Measurements from ENCODE around the gene IPO5.
"Not testable (repeated sequence)": the region's sequence is repeated elsewhere in the genome, so short reads cannot be mapped to it uniquely, and the experiment has no call there.

The IPO5 gene

DNA sequence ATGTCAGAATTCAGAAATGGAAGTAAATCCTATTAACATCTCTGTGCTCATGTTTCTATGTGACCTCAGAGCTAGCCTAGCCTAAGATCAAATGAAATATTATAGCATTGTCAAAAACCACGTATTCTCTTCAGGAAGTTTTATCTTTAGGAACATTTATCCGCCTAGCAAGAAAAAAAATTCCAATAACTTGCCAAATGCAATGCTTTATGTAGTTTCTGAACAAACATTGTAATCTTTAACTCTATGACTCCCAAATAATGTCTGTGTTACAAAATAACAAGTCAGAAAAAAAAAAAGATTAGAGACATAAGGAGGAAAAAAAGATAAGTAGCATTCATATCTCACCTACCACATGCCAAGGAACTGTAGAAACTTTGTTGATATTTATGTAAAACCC lies 18.4 kb upstream of the IPO5 start:
- no peak for TF ChIP-seq JUND (IDR thresholded peaks at IDR 0.05; ENCODE audit: low read depth)
- in situ Hi-C loops (cut with HindIII; ENCODE audit: low pct_unique_long_range_greater_than_20kb, low sequenced_read_pairs), result no loop called here
- no peak for DNase-seq (ENCODE audit: low read depth in 1 of 2, low spot score in 1 of 2)

DNA sequence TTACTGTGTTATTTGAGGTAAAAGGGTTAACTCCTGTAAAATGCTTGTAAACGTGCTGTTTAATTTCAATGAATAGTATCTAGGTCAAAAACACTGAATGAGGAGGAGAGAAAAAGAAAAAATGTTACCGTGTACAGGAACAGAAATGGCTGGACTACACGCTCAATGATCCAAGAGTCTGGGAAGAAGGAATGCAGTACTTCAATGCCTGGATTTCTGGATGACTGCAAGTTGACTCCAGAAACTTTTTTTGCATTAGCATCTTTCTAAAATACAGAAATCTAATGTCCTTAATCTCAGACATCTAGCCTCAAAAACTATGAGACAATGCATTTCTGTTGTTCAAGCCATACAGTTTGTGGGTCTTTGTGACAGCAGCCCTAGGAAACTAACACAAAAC lies 17.4 kb upstream of the IPO5 start:
- in situ Hi-C loops (cut with HindIII; ENCODE audit: low pct_unique_long_range_greater_than_20kb, low sequenced_read_pairs), result no loop called here
- TF ChIP-seq JUND (IDR thresholded peaks at IDR 0.05; ENCODE audit: low read depth), result no peak
- no peak for DNase-seq (ENCODE audit: low read depth in 1 of 2, low spot score in 1 of 2)

DNA sequence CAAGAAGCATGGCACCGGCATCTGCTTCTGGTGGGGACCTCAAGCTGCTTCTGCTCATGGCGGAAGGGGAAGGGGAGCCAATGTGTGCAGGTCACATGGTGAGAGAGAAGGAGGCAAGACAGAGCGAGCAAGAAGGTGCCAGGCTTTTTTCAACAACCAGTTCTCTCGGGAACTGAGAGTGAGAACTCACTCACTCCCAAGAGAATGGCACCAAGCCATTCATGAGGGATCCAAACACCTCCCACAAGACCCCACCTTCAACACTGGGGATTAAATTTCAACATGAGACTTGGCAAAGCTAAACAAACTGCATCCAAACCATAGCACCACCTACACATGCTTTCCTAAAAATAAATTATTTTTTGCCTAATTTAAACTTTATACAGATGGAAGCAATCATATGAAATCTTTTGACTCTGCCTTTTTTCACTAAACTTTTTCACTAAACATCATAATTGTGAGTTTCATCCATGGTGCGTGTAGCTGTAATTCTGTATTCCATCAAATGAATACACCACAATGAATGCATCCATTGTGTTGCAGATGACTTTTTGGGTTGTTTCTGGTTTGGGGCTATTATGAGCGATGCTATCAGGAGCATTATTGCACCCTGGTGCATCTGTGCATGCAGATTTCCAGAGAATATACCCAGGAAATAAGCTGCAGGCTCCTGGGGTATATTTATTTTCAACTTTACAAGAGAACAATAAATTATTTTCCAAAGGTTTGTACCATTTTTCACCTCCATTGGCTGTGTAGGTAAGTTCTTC lies 14.6 kb upstream of the IPO5 start:
- in situ Hi-C loops (cut with HindIII; ENCODE audit: low pct_unique_long_range_greater_than_20kb, low sequenced_read_pairs), result no loop called here
- no peak for TF ChIP-seq JUND (IDR thresholded peaks at IDR 0.05; ENCODE audit: low read depth)
- no peak for DNase-seq (ENCODE audit: low read depth in 1 of 2, low spot score in 1 of 2)

DNA sequence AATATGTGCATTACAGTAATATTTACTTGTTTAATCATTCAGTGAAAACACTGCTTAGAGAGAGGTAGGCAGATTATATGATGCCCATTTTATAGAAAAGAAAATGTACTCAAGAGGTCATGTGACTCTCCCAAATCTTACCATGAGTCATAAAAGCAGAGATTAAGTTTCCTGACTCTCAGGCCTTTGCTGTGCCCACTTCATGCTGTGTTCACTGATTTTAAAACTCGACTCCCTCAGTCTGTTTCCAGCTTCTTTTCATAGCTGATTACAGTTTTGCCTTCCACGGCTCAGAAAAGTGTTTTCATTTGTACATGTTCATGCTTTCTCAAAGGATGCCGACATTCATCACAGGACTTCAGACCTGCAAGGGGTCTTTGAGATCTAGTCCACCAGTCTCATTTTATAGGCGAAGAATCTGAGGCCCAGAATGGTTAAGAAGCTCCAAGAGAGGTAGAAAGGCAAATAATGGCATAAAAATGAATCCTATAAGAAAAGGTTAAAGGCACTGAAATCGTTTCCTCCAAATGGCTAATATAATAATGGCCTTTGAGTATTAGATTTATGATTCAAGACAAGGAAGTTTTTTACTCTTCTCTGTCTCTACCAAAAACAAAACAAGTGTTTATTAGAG lies 9.0 kb upstream of the IPO5 start:
- no peak for TF ChIP-seq JUND (IDR thresholded peaks at IDR 0.05; ENCODE audit: low read depth)
- DNase-seq (ENCODE audit: low read depth in 1 of 2, low spot score in 1 of 2), result no peak
- in situ Hi-C loops (cut with HindIII; ENCODE audit: low pct_unique_long_range_greater_than_20kb, low sequenced_read_pairs), result no loop called here

DNA sequence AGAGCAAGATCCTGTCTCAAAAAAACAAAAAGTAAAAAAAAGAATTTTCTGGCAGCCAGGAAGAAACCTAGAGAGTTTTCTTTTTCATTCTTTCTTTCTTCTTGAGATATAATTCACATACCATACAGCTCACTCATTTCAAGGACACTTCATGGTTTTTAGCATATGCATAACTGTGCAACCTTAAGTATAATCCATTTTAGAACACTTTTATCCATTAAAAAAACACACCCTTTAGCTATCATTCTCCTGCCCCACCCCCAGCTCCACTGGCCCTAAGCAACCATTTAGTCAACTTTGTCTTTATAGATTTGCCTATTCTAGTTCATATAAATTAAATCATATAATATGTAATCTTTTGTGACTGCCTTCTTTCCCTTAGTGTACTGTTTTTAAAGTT lies 8.1 kb upstream of the IPO5 start:
- in situ Hi-C loops (cut with HindIII; ENCODE audit: low pct_unique_long_range_greater_than_20kb, low sequenced_read_pairs), result no loop called here
- TF ChIP-seq JUND (IDR thresholded peaks at IDR 0.05; ENCODE audit: low read depth), result no peak
- no peak for DNase-seq (ENCODE audit: low read depth in 1 of 2, low spot score in 1 of 2)

DNA sequence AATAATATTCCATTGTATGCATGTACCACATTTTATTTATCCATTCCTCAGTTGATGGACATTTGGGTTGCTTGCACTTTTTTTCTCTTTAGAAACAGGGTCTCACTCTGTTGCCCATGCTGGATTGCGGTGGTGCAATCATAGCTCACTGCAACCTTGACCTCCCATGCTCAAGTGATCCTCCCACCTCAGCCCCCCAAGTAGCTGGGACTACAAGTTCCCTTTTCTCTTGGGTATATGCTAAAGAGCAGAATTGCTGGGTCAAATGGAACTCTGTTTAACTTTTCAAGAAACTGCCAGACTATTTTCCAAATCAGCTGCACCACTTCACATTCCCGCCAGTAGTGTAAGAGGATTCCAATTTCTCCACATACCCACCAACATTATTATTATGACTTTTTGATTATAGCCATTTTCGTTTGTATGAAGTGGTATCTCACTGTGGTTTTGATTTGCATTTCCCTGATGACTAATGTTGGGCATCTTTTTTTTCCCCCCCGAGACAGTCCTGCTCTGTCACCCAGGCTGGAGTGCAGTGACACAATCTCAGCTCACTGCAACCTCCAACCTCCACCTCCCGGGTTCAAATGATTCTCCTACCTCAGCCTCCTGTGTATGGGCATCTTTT lies 7.6 kb upstream of the IPO5 start:
- no peak for DNase-seq (ENCODE audit: low read depth in 1 of 2, low spot score in 1 of 2)
- in situ Hi-C loops (cut with HindIII; ENCODE audit: low pct_unique_long_range_greater_than_20kb, low sequenced_read_pairs), result no loop called here
- no peak for TF ChIP-seq JUND (IDR thresholded peaks at IDR 0.05; ENCODE audit: low read depth)

DNA sequence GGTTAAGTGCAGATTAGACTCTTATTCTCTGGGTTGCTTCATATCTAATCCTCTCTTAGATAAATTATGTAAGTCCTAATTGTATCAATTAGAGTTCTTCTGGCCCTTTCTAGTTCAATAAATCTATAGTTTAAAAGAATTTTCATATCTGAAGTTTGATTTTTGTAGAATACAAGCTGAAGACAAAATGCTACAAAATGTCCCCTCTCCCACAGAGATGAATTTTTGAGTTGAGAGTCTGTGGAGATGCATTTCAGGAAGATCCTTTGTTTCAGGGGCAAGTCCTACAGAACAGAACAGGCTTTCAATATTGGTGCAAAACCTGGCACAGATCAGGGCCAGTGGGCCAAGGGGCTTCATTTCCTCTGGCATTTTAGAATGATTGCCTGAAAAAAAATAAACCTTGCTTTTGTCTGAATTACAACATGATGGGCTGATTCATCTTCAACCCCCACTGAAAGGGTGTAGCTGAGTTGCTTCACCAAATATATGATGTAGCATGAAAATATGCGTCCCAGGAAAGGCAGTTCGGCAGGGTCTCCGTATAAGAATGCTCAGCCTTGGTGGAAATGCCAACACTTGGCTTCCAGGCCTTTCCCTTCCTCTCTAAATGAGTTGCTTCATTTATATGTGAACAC lies 6.4 kb upstream of the IPO5 start:
- in situ Hi-C loops (cut with HindIII; ENCODE audit: low pct_unique_long_range_greater_than_20kb, low sequenced_read_pairs), result no loop called here
- no peak for DNase-seq (ENCODE audit: low read depth in 1 of 2, low spot score in 1 of 2)
- TF ChIP-seq JUND (IDR thresholded peaks at IDR 0.05; ENCODE audit: low read depth), result no peak

DNA sequence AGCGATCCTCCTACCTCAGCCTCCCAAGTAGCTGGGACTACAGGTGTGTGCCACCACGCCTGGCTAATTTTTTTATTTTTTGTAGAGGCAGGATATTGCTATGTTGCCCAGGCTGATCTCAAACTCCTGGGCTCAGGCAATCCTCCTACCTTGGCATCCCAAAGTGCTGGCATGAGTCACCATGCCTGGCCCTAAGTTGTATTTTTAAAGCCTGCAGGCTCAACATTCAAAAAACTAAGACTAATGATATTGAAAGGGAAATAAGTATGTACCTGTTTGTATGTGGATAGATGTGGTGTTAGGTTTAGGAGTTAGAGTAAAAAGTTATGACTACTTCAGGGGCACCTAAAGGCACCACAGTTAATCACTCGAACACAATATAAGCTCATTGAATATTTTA lies 5.4 kb upstream of the IPO5 start:
- DNase-seq (ENCODE audit: low read depth in 1 of 2, low spot score in 1 of 2), result no peak
- in situ Hi-C loops (cut with HindIII; ENCODE audit: low pct_unique_long_range_greater_than_20kb, low sequenced_read_pairs), result no loop called here

DNA sequence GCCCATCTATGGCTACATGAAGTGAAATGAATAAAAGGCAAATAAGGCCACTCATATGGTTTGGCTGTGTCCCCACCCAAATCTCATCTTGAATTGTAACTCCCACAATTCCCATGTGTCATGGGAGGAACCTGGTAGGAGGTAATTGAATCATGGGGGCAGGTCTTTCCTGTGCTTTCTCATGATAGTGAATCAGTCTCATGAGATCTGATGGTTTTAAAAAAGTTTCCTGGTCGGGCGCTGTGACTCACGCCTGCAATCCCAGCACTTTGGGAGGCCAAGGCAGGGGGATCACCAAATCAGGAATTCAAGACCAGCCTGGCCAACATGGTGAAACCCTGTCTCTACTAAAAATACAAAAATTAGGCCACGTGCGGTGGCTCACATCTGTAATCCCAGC lies 4.2 kb upstream of the IPO5 start:
- DNase-seq (ENCODE audit: low read depth in 1 of 2, low spot score in 1 of 2); in situ Hi-C loops (cut with HindIII; ENCODE audit: low pct_unique_long_range_greater_than_20kb, low sequenced_read_pairs): not testable (repeated sequence)

More for the DNA sequence above, 5.4 kb upstream of the IPO5 start:
- no peak for TF ChIP-seq JUND (IDR thresholded peaks at IDR 0.05; ENCODE audit: low read depth)

DNA sequence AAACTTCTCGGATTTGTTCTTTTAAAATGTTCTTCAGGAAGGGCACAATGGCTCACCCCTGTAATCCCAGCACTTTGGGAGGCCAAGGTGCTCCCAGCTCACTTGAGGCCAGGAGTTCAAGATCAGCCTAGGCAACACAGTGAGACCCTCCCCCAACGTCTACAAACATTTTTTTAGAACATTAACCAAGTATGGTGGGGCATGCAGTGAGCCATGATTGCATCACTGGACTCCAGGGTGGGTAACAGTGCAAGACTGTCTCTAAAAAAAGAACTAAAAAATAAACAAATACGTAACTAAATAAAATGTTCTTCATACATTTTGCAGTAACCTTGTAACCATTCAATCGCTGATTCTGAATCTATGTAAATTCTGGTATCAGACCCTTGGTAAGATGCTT lies 2.1 kb upstream of the IPO5 start:
- DNase-seq (ENCODE audit: low read depth in 1 of 2, low spot score in 1 of 2), result no peak
- in situ Hi-C loops (cut with HindIII; ENCODE audit: low pct_unique_long_range_greater_than_20kb, low sequenced_read_pairs), result no loop called here
- no peak for TF ChIP-seq JUND (IDR thresholded peaks at IDR 0.05; ENCODE audit: low read depth)

DNA sequence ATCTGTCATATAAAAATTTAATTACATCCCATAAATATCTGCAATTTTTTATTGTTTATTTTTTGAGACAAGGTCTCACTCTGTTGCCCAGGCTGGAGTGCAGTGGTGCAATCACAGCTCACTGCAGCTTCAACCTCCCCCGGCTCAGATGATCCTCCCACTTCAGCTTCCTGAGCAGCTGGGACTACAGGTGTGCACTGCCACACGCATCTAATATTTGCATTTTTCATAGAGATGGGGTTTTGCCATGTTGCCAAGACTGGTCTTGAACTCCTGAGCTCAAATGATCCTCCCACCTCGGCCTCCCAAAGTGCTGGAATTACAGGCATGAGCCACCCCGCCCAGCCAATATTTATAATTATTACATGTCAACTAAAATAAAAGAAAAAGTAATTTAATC lies 644 bp upstream of the IPO5 start:
- in situ Hi-C loops (cut with HindIII; ENCODE audit: low pct_unique_long_range_greater_than_20kb, low sequenced_read_pairs); DNase-seq (ENCODE audit: low read depth in 1 of 2, low spot score in 1 of 2): not testable (repeated sequence)

DNA sequence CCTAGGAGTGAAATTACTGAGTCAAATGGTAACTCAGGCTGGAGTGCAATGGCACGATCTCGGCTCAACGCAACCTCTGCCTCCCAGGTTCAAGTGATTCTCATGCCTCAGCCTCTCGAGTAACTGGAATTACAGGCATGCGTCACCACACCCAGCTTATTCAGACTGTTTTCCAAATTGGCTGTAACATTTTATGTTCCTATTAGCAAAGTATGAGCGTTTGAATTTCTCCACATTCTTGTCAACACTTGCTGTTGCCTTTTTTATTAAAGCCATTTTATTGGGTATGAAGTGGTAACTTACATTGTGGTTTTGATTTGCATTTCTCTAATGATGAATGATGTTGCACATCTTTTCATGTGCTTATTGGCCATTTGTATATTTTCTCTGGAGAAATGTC lies 7.9 kb downstream of the IPO5 start:
- in situ Hi-C loops (cut with HindIII; ENCODE audit: low pct_unique_long_range_greater_than_20kb, low sequenced_read_pairs), result no loop called here
- no peak for DNase-seq (ENCODE audit: low read depth in 1 of 2, low spot score in 1 of 2)
- no peak for TF ChIP-seq JUND (IDR thresholded peaks at IDR 0.05; ENCODE audit: low read depth)

DNA sequence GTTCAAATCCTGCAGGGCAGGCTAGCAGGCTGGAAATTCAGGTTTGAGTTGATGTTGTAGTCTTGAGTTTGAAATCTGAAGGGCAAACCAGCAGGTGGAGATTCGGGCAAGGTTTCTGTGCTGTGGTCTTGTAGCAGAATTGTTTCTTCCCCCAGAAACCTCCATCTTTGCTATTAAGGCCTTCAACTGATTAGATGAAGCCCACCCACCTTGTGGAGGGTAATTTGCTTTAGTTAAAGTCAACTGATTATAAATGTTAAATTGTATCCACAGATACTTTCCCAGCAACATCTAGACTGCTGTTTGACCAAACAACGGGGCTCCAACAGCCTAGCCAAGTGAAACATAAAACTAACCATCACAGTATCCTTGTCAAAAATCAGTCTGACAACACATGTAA lies 9.4 kb downstream of the IPO5 start:
- in situ Hi-C loops (cut with HindIII; ENCODE audit: low pct_unique_long_range_greater_than_20kb, low sequenced_read_pairs), result no loop called here
- DNase-seq (ENCODE audit: low read depth in 1 of 2, low spot score in 1 of 2), result peak in 1 of 2 experiments; percentile 23
- TF ChIP-seq JUND (IDR thresholded peaks at IDR 0.05; ENCODE audit: low read depth), result no peak
